Limb (tissue), 2 donors: ENCODE data around the gene TNN.
"Not testable (repeated sequence)": the region's sequence is repeated elsewhere in the genome, so short reads cannot be mapped to it uniquely, and the experiment has no call there.

Experiments used
- DNase-seq, 2 donors: peaks; one replicate each; pipeline ENCODE4 v3.0.0-alpha.2; 2016; ENCODE audit errors: extremely low spot score in 2 of 2

TNN gene

GRCh38 chr1:175067362-175068106 is at the start of gene TNN:
Gene TNN, plus strand, starts transcription at chr1:175067833. Its CDS starts 9,586 bp downstream, at chr1:175077419.
- peak in 1 of 2 donors; percentile 17 for DNase-seq

DNA sequence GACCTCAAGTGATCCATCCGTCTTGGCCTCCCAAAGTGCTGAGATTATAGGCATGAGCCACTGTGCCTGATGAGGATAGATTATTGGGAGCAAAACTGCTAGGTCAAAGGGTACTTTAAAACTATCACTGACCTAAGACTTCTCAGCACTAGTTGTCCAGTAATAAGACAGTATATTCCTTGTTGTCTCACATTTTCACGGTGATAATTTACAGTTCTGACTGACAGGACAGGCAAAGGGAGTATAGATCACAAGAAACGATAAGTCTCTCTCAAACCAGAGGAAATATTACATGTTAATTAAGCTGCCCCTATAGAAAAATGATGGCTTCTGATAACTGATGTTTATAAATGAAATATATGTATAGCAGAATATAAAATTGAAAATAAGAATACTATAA is 48.1 kb upstream of the TNN start:
- DNase-seq: no peak

DNA sequence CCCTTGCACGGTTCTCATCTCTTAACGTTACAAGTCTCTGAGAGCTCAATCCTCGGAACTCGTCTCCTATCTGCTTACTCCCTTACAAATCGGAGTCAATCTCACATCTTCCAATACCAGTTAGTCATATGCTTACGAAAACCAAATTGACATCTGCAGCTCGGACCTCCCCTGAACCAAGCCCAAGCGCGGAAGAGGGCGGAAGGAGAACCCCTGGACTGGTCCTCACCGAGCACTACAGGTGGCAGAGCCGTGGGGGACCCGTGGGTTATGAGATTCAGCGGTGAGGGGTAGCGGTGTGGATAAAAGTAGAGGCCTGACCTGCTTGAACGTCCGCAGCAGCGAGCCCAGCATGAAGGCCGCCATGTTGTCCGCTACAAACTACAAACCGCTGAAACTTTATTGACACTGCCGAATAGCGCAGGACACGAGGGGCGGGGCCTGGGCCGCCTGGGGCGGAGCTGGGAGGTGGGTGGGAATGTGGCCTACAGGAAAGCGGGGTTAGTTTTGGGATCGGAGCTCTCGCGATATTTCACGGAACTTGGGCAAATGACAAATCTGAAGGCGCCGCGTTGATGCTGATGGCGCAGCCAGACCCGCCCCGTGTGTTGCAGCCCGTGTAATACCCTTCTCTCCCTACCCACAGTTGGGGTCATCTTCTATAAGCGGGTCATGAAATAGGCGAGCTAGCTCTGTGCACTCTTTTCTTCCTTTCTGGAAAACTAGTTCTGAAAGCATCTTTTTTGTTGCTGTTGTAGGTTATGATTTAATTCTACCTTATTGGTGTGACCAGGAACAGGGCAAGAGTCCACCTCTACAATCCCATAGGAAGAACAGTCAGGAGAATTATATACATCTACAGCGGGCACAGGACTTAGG is 44.4 kb upstream of the TNN start, which contains the start of gene MRPS14:
Gene MRPS14, minus strand, starts transcription at position 383 of the 879 bp plus-strand sequence. Its CDS starts 17 bp downstream, at position 366.
- DNase-seq: peak; percentile 97 to 99

GRCh38 chr1:175023922-175024242 is 43.8 kb upstream of the TNN start:
- DNase-seq: not testable (repeated sequence)

DNA sequence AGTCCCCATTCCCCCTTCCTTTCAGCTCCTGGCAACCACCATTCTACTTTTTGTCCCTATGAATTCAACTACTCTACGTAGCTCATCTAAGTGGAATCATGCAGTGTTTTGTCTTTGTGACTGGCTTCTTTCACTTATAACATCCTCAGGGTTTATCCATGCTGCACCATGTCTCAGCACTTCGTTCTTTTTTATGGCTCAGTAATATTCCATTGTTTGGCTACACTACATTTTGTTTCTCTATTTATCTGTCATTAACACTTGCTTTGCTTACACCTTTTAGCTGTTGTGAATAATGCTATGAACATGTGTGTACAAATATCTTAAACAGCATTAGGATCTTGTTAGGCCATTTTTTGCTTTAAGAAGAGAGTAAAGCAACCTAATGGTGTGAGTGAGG is 42.9 kb upstream of the TNN start:
- DNase-seq: no peak

DNA sequence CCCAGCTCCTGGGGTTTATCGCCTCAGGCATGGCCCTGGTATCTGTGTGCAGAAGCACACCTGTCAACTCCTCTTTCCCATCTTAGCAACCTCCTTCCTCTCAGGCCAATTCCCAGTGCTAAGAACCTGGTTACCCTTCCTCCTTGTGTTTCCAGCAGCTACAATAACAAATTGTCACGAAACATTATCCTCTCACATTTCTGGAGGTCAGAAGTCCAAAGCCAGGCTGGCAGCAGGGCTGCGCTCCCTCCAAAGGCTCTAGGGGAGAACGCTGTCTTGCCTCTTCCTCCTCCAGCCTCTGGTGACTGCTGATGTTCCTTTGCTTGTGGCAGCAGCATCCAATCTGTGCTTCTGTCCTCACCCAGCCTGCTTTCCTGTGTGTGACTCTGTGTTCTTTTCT is 33.7 kb upstream of the TNN start:
- DNase-seq: no peak

DNA sequence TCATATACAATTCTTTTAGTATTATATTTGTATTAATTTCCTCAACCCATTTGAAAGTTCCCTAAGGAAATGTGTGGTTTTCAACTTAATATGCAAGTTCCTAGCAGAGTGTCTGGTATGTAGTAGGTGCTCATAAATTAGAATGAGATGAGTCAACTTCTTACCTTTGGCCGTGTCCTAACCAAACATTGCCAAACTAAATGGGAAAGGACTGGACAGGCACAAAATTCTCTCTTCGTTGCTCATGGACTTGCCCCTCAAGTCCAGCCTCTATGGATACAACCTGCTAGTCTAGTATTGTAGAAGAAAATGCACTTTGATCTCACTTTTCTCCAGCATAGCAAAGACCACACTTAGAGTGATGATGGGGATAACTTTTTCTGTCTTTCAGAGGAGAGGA is 32.9 kb upstream of the TNN start:
- no peak for DNase-seq

DNA sequence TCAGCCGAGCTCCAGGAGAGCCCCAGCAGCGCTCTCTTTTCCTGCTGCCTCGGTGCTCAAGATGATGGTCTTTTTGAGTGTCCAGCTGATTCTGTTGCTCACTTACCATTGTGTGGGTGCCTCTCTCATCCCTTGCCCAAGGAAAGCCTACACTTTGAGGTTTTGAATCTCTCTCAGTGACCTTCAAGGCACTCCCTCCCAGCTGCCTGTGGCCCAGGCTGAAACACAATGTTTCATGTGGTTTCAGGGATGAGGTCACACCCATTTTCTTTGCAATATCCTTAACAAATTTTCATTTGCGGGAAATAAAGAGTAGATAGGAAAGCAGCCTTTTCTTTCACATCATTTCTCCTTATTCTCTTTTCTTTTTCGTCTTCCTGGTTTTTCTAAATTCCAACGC is 31.8 kb upstream of the TNN start:
- no peak for DNase-seq

DNA sequence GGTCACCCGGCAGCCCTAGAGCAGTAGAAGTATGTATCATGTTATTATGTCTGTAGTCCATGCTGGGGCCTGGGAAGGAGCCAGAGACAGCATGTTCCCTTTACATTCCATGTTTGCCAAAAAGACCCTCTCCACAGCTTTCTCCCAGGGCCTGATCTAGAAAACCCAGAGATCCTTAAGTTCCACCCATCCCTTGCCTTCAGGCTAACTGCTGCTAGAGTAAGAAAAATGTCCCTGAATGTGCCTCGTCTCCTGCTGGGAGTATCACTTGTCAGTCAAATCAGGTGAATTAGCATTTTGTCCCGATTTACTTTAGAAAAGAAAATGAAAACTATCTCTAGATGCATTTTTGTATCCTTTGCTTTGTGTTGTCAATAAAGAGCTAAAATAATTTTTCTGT is 31.2 kb upstream of the TNN start:
- no peak for DNase-seq

- no peak for DNase-seq
Measured at GRCh38 chr1:175037416-175037815, 30.2 kb upstream of the TNN start.

- no peak for DNase-seq
Measured at GRCh38 chr1:175040324-175040879, 27.2 kb upstream of the TNN start.

DNA sequence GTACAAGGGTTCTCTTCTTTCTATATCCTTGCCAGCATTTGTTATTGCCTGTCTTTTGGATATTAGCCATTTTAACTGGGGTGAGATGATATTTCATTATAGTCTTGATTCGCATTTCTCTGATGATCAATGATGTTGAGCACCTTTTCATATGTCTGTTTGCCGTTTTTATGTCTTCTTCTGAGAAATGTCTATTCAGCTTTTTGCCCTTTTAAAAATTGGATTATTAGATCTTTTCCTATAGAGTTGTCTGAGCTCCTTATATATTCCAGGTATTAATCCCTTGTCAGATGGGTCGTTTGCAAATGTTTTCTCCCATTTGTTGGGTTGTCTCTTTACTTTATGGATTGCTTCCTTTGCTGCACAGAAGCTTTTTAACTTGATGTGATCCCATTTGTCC is 25.0 kb upstream of the TNN start:
- no peak for DNase-seq

DNA sequence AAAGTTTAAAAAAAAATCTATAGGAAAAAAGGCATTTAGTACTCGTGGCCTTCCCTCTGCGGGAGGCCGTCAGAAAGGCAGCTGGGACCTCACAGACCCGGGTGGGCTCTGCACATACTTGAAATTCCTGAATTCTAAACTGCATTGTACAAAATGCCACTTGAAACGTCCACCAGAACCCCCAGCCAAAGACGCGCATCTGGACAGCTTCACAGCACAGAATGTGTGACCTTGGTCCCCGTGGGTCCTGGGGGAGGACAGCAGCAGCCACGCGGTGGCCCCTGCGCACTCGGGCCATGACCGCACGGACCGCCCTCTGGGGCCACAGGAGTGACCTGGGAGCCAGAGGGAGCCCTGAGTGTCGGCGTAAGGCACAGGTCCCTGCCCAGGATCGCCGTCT is 23.8 kb upstream of the TNN start:
- no peak for DNase-seq

- DNase-seq: not testable (repeated sequence)
Measured at GRCh38 chr1:175044591-175044990, 23.0 kb upstream of the TNN start.

- DNase-seq: no peak
Measured at GRCh38 chr1:175045097-175045496, 22.5 kb upstream of the TNN start.

- DNase-seq: no peak
Measured at GRCh38 chr1:175045519-175045918, 22.1 kb upstream of the TNN start.

- DNase-seq: no peak
Measured at GRCh38 chr1:175050992-175051391, 16.6 kb upstream of the TNN start.

DNA sequence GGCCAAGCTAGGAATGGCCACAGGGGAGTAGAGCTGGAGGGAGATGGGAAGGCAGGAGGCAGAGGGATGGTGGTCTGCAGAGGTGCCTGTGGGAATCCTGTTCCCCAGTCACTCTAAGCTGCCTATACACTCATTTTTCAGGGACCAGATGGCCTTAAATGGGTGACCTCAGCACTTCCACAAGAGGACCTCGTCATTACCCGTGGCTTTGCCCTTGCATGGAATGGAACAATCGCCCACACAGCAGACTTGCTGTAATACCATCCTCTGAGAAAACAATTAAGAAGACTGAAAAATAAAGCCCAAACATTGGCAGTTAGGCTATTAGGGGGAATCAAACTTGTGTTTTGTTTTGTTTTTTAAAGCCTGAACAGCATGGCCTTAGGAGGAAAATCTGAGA is 12.9 kb upstream of the TNN start:
- DNase-seq: no peak

DNA sequence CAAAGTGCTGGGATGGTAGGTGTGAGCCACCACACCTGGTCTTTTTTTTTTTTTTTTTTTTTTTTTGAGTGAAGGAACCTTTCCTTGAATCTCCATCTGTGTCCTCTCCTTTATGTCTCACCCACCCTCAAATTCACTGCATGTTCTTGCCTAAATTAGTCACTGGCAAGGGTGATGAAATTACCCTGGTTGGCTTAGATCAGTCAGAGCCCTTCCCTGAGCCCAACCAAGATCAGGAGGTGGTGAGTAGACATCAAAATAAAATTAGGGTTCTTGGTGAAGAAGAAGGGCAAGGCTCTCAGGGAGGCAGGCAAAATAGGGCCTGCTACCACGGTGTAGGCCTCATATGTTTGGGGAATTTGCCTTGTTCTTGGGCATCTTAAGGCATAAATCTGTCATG is 5.3 kb upstream of the TNN start:
- DNase-seq: no peak

GRCh38 chr1:175062858-175063257 is 4.8 kb upstream of the TNN start:
- peak in 1 of 2 donors; percentile 11 for DNase-seq

DNA sequence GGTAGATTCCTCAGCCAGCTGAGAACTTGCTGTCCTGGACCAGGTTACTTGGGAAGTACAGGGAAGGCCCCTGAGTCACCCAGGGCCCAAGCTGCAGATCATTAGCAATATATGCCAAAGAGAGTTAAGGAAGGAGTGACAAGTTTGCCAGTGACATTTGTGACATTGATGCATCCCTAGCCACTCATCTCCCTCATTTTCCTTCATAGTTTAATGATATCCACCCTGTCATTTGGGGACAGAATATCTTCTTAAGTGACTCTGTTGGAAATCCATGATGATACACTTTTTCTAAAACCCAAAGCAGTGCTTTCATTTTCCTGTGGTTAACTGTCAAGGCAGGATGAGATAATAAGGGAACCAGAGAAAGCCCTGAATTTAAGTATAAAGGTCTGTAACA is 3.2 kb downstream of the TNN start:
- no peak for DNase-seq

DNA sequence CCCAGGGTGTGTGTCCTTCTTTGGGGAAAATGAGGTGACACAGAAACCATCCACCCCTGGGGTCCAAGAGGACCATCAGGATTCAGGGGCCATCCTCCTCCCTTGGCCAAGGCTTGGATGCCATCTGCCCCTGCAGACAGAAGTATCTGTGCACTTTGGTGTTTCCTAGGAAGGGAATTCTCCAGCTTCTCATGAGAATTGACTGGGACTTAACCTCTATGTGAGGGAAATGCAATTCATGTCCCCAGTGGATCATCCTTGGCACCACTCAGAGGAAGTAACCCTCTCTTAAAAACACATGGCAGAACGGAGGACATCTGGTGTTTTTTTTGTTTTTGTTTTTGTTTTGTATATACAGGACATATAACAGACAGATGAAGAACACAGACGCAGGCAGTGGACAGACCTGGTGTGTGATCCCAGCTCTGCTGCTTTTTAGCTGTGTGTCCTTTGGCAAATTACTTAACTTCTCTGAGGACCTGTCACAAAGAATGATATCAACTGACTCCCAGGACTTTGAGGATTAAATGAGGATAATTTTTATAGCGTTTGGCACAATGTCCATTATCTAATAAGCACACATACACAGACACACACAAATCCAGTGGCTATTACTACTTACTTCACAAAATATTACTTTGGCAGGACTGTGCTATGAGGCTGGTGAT is 3.8 kb downstream of the TNN start:
- no peak for DNase-seq
